GM19467 (cell line): Measurements from ENCODE around the gene GALNT10.
A peak's percentile ranks its signal among the peaks of the same experiment; 100 is the strongest.

Experiments used
- ATAC-seq: cut with Tn5 transposase; IDR thresholded peaks from one replicate; pipeline ENCODE4 v1.9.1; 2021; ENCODE audit warnings: mild to moderate bottlenecking, moderate library complexity; ENCODE audit not compliant: unreplicated experiment

GALNT10 gene

GRCh38 chr5:154202379-154203260 is 12.1 kb downstream of the GALNT10 start:
- peak; percentile 93 for ATAC-seq

- ATAC-seq: no peak
Observed at GRCh38 chr5:154203798-154204578, 13.5 kb downstream of the GALNT10 start.

- no peak for ATAC-seq
Observed at GRCh38 chr5:154205441-154206117, 15.0 kb downstream of the GALNT10 start.

- no peak for ATAC-seq
Observed at GRCh38 chr5:154206311-154206710, 15.8 kb downstream of the GALNT10 start.

- ATAC-seq: no peak
Observed at GRCh38 chr5:154207204-154207603, 16.7 kb downstream of the GALNT10 start.

GRCh38 chr5:154209591-154210081 is 19.1 kb downstream of the GALNT10 start:
- ATAC-seq: no peak

GRCh38 chr5:154210163-154210562 is 19.6 kb downstream of the GALNT10 start:
- ATAC-seq: no peak

- ATAC-seq: no peak
Observed at GRCh38 chr5:154211641-154212390, 21.3 kb downstream of the GALNT10 start.

GRCh38 chr5:154213592-154213991 is 23.1 kb downstream of the GALNT10 start:
- no peak for ATAC-seq

- ATAC-seq: peak; percentile 71
Observed at GRCh38 chr5:154214371-154215106, 24.0 kb downstream of the GALNT10 start.

- no peak for ATAC-seq
Observed at GRCh38 chr5:154215571-154216325, 25.2 kb downstream of the GALNT10 start.

GRCh38 chr5:154217462-154217861 is 26.9 kb downstream of the GALNT10 start:
- no peak for ATAC-seq

GRCh38 chr5:154218786-154219185 is 28.3 kb downstream of the GALNT10 start:
- no peak for ATAC-seq

- ATAC-seq: no peak
Observed at GRCh38 chr5:154220625-154221024, 30.1 kb downstream of the GALNT10 start.

- ATAC-seq: no peak
Observed at GRCh38 chr5:154221371-154221896, 30.9 kb downstream of the GALNT10 start.

- ATAC-seq: no peak
Observed at GRCh38 chr5:154222414-154222813, 31.9 kb downstream of the GALNT10 start.

- no peak for ATAC-seq
Observed at GRCh38 chr5:154223320-154223719, 32.8 kb downstream of the GALNT10 start.

- no peak for ATAC-seq
Observed at GRCh38 chr5:154227090-154227489, 36.6 kb downstream of the GALNT10 start.

GRCh38 chr5:154228696-154229095 is 38.2 kb downstream of the GALNT10 start:
- peak; percentile 91 for ATAC-seq
